ENCODE measurements around the gene RPN2. TPM values are rescaled to one million over a fixed set of nuclear protein-coding genes. Genes with fewer than 3 reads are reported as not detected.

The RPN2 gene
- total RNA-seq, 2 experiments from 2014 or later: 110 to 138 TPM

DNA sequence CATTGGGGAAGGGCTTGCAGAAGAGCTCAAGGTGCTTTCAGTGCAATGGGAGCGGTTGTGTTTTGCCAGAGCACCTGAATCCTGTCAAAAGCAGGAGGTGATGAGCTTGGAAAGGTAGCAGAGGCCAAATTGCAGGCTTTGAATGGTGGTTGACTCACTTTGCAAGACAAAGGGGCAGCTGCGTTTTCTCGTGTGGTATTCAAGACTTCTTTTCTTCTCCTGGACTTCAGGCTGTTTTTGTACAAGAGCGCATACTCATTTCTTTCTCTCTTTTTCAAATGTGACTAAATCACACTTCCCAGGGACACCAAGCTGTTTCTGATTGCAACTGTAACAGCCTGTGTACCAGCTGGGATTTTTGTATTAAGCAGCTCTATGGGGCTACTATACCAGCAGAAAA, 50.2 kb downstream of the RPN2 start:
- Histone ChIP-seq H2AFZ (ENCODE audit: low read length) (no peak overlapping the region), H3K27ac (ENCODE audit: low read depth, low read length, poor library complexity, severe bottlenecking) (no peak overlapping the region), H3K9me2 (ENCODE audit: insufficient read depth, low read length) (no peaks in the 10 kb centered on the region), H3K36me3 (ENCODE audit: insufficient read depth, low read length) (peaks cover 100% of the 10 kb centered on the region), H3K79me2 (ENCODE audit: insufficient read depth, low read depth, low read length) (no peaks in the 10 kb centered on the region), H4K20me1 (ENCODE audit: insufficient read depth, low read length) (no peaks in the 10 kb centered on the region), H3K4me3 (ENCODE audit: low read depth, low read length, poor library complexity, severe bottlenecking) (no peak overlapping the region), H3K4me1 (ENCODE audit: insufficient read depth, low read length, poor library complexity, severe bottlenecking) (no peaks in the 10 kb centered on the region), H3K9me3 (ENCODE audit: low read length) (no peaks in the 10 kb centered on the region), H3K4me2 (ENCODE audit: low read length) (no peak overlapping the region)
- DNase-seq (ENCODE audit: low spot score): no peak
- ChIA-PET POLR2A (interaction anchor here (0.7 kb wide), 1 partner anchor 38 kb away, joined by 3 read pairs; no protein-coding TSS in a partner anchor), CTCF (ENCODE audit: unreplicated experiment) (no interaction called here)
- TF ChIP-seq, protein P1, sequence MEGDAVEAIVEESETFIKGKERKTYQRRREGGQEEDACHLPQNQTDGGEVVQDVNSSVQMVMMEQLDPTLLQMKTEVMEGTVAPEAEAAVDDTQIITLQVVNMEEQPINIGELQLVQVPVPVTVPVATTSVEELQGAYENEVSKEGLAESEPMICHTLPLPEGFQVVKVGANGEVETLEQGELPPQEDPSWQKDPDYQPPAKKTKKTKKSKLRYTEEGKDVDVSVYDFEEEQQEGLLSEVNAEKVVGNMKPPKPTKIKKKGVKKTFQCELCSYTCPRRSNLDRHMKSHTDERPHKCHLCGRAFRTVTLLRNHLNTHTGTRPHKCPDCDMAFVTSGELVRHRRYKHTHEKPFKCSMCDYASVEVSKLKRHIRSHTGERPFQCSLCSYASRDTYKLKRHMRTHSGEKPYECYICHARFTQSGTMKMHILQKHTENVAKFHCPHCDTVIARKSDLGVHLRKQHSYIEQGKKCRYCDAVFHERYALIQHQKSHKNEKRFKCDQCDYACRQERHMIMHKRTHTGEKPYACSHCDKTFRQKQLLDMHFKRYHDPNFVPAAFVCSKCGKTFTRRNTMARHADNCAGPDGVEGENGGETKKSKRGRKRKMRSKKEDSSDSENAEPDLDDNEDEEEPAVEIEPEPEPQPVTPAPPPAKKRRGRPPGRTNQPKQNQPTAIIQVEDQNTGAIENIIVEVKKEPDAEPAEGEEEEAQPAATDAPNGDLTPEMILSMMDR (conservative IDR thresholded peaks at IDR 0.05; ENCODE audit: low read length): no peak
- TF ChIP-seq EZH2phosphoT487 (IDR thresholded peaks at IDR 0.05; ENCODE audit: borderline replicate concordance, low read depth, low read length): no peak
- intact Hi-C loops (cut with micrococcal nuclease; ENCODE audit: unreplicated experiment): no loop called here
- no TSS peak for BruUV-seq (replicated peaks)

DNA sequence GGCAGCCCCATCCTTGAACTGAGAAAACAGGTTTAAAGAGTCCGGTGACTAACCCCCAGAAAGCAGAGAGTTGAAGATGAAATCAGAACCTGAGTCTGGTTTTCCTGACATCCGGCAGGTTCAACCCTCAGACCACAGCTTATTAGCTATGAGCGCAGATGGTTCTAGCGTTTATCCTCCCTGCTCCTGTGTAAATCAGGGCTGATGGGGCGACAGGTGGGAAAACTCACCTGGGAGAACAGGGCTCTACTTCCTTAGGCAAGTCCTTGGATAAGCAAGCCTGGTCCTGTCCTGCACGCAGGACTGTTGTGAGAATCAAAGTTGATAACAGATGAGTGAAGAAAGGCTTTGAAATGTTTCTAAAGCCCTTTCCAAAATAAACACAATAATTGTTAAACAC, 51.1 kb downstream of the RPN2 start:
- no peak overlapping the region for H3K27ac ChIP-seq (ENCODE audit: low read depth, low read length, poor library complexity, severe bottlenecking)
- peaks cover 100% of the 10 kb centered on the region for H3K36me3 ChIP-seq (ENCODE audit: insufficient read depth, low read length)
- H2AFZ ChIP-seq (ENCODE audit: low read length): no peak overlapping the region
- H3K4me2 ChIP-seq (ENCODE audit: low read length): no peak overlapping the region
- intact Hi-C loops (cut with micrococcal nuclease; ENCODE audit: unreplicated experiment): no loop called here
- no peaks in the 10 kb centered on the region for H3K9me2 ChIP-seq (ENCODE audit: insufficient read depth, low read length)
- POLR2A ChIA-PET: no interaction called here
- H3K9me3 ChIP-seq (ENCODE audit: low read length): no peaks in the 10 kb centered on the region
- H4K20me1 ChIP-seq (ENCODE audit: insufficient read depth, low read length): no peaks in the 10 kb centered on the region
- no TSS peak for BruUV-seq (replicated peaks)
- H3K4me3 ChIP-seq (ENCODE audit: low read depth, low read length, poor library complexity, severe bottlenecking): no peak overlapping the region
- H3K4me1 ChIP-seq (ENCODE audit: insufficient read depth, low read length, poor library complexity, severe bottlenecking): no peaks in the 10 kb centered on the region
- no peaks in the 10 kb centered on the region for H3K79me2 ChIP-seq (ENCODE audit: insufficient read depth, low read depth, low read length)
- no peak for DNase-seq (ENCODE audit: low spot score)
- CTCF ChIA-PET (ENCODE audit: unreplicated experiment): no interaction called here
- TF ChIP-seq EZH2phosphoT487 (IDR thresholded peaks at IDR 0.05; ENCODE audit: borderline replicate concordance, low read depth, low read length): no peak
- TF ChIP-seq, protein P1 (conservative IDR thresholded peaks at IDR 0.05; ENCODE audit: low read length): no peak

DNA sequence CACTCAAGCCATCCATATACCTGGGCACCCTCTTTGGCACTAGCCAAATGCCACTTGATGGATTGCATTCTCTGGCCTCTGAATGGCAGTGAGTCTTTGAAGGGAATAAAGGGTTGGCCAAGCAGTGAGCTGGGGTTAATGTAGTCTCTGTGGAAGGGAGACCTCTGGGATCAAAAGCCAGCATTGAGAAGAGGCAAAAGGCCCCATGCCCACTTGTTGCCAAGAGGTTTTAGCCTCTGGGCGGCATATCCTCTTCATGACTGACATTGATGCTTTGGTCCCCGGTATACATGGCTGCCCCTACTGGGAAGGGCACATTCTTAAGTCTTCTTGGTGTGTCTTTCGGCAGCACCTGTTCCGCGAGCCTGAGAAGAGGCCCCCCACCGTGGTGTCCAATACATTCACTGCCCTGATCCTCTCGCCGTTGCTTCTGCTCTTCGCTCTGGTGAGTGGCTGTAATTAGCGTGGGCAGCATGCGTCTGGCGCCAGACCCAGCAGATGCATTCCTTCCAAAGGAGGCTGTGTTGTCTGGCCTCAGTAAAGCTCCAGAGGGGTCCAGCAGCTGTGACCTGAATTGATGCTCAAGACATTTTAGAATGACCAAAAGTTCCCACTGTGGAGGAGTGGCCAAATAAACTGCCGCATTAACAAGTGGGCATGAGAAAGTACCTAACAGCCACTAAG, 53.0 kb downstream of the RPN2 start:
- ChIA-PET POLR2A (no interaction called here), CTCF (ENCODE audit: unreplicated experiment) (no interaction called here)
- no peaks in the 10 kb centered on the region for H3K4me1 ChIP-seq (ENCODE audit: insufficient read depth, low read length, poor library complexity, severe bottlenecking)
- H4K20me1 ChIP-seq (ENCODE audit: insufficient read depth, low read length): no peaks in the 10 kb centered on the region
- no peak overlapping the region for H3K27ac ChIP-seq (ENCODE audit: low read depth, low read length, poor library complexity, severe bottlenecking)
- H3K79me2 ChIP-seq (ENCODE audit: insufficient read depth, low read depth, low read length): no peaks in the 10 kb centered on the region
- intact Hi-C loops (cut with micrococcal nuclease; ENCODE audit: unreplicated experiment): no loop called here
- BruUV-seq (replicated peaks): no TSS peak
- no peak for DNase-seq (ENCODE audit: low spot score)
- H3K4me2 ChIP-seq (ENCODE audit: low read length): no peak overlapping the region
- no peak overlapping the region for H3K4me3 ChIP-seq (ENCODE audit: low read depth, low read length, poor library complexity, severe bottlenecking)
- no peak for TF ChIP-seq EZH2phosphoT487 (IDR thresholded peaks at IDR 0.05; ENCODE audit: borderline replicate concordance, low read depth, low read length)
- TF ChIP-seq, protein P1 (conservative IDR thresholded peaks at IDR 0.05; ENCODE audit: low read length): no peak
- no peak overlapping the region for H2AFZ ChIP-seq (ENCODE audit: low read length)
- H3K9me2 ChIP-seq (ENCODE audit: insufficient read depth, low read length): no peaks in the 10 kb centered on the region
- no peaks in the 10 kb centered on the region for H3K9me3 ChIP-seq (ENCODE audit: low read length)
- H3K36me3 ChIP-seq (ENCODE audit: insufficient read depth, low read length): peaks cover 98% of the 10 kb centered on the region
